Stimulated activated CD4-positive, alpha-beta T cell treated with anti-CD3 and anti-CD28 coated beads, TNF-alpha, amount 100 ng/mL, for 24 hours (primary cell): ENCODE results near the gene ZFAND4.
A peak's percentile ranks its signal among the peaks of the same experiment; 100 is the strongest.
"Not testable (repeated sequence)": the region's sequence is repeated elsewhere in the genome, so short reads cannot be mapped to it uniquely, and the experiment has no call there.

Source experiments
- DNase-seq, 3 experiments: peaks; one replicate each; pipeline ENCODE4 v3.0.0-alpha.2; 2020; ENCODE audit warnings: low read depth in 3 of 3

ZFAND4 gene

GRCh38 chr10:45640941-45641340 is 31.6 kb downstream of the ZFAND4 start:
- DNase-seq: no peak

DNA sequence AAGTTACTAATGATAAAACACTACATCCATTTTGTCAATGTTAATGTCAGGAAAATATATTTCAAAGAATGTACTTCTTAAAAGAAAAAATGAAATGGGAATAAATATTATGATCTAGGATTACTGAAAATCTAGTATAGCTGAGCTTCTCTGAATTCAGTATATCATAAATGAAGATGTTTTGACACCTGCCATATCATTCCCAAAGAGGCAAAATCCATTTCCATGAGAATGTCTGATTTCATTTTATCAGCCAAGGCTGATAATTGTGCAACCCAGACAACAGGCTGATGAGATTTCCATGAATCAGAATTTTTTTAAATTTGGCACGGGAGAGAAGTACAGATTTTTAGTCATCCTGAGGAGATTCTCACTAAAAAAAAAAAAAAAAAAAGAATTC is 32.5 kb downstream of the ZFAND4 start:
- DNase-seq: no peak

DNA sequence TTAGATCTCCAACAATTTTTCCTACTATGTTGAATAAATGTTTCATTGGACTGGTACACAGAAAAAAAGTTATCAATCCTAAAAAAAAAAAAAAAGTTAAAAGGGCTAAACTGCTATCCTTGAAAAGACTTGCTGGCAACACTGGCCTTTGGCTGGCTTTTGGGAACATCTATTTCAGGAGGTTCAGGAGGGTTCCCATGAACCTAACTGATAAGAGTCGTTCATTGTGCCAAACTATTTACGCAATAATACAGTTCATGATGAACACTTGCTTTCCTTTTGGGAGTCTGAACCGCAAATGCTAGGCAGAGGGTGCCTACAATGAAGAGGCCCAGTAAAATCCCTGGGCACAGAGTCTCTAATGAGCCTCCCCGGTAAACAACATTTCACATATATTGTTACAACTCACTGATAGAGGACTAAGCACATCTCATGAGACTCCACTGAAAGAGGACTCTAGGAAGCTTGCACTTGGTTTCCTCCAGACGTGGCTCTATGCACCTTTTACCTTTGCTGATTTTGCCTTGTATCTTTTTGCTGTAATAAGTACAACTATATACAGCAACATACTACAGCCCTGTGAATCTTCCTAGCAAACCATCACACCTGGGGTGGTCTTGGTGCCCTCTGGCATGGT is 45.0 kb downstream of the ZFAND4 start:
- no peak for DNase-seq

DNA sequence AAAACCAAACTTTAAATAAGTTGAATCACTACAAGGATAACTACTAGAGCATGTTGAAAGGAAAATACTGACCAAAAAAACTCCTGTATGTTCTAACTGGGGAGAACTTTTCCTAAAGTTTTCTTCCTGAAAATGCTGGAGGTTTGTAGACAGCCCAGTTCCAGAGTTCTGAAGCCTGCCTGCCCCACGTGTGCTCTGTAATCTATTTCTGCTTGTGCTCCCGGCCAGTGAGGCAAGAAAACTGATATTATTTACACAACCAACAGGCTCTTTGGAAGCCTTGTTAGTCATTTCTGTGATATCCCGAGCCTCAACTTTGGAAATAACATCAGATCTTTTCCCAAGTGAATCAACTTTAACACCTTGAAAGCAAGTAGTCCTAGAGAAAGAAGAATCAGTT is 46.7 kb downstream of the ZFAND4 start:
- DNase-seq: no peak

- no peak for DNase-seq
Measured at GRCh38 chr10:45624724-45625123, 47.8 kb downstream of the ZFAND4 start.

- no peak for DNase-seq
Measured at GRCh38 chr10:45614869-45615268, 57.7 kb downstream of the ZFAND4 start.

GRCh38 chr10:45612741-45613140 is 59.8 kb downstream of the ZFAND4 start:
- DNase-seq: no peak

DNA sequence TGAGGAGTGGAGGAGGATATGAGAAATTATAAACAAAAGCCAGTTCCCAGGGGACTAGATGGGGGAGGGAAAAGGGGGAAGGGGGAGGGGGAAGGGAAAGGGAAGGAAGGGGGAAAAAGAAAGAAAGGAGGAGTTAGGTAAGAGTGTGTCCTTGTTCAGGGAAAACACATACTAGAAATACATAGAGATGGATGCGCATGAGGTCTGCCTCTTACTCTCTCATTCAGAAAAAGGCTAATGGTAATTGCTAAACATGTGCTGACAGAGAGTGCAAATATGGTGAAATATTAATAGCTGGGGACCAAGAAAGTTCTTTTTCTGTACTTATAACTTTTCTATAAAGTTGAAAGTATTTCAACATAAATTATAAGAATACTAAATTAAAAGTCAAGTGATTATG is 64.5 kb downstream of the ZFAND4 start:
- no peak for DNase-seq

DNA sequence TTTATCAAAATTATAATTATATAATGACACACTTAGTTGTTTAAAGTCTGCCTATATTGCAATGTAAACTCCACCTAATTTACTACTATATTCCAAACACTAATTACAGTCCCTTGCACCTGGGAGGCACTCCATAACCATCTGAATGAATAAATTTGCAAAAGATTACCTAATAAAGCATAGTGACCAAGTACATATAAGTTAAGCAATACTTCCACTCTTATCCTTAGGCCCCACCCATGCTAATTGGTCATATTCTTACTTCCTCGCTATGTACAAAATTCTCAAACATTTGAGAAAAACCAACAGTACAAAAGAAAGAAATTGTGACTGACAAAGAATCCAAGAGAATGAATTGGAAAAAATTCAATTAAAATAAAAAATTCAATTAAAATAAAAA is 65.3 kb downstream of the ZFAND4 start:
- DNase-seq: no peak

DNA sequence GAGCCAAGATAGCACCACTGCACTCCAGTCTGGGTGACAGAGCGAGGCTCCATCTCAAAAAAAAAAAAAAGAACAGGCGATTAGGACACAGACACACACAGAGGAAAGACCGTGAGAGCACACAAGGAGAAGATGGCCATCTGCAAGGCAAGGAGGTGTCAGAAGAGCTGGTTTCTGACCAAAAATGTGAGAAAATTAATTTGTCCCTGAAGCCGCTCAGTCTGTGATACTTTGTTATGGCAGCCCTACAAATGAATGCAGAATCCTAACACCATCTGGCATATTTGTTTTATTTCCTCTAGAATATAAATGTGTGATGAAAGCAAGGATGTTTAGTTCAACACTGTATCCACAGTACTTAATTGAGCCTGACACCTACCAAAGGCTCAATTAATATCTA is 69.7 kb downstream of the ZFAND4 start:
- DNase-seq: no peak

DNA sequence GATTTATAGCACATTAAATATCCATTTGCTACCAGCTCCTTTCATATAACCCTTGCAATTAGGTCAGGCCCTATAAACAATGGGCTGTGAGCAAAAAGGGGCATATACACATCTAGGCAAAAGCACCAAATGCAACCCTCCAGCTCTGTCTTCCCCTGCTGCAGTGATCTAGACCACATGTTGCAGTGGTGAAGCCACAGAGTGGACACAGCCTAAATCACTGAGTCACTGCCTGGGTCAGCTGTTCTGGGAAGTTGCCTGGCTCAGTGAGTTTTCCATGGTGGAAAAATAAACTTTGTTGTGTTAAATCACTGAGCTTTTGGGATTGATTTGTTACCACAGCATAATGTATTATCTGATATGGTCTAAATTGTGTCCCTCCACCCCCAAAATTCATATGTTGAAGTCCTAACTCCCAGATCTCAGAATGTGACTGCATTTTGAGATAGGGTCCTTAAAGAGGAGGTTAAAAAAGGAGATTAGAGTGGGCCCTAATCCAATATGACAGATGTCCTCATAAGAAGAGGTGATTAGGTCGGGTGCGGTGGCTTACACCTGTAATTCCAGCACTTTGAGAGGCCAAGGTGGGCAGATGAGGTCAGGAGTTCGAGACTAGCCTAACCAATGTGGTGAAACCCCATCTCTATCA is 70.4 kb downstream of the ZFAND4 start:
- DNase-seq: no peak

- DNase-seq: not testable (repeated sequence)
Measured at GRCh38 chr10:45601254-45601930, 71.2 kb downstream of the ZFAND4 start.

GRCh38 chr10:45600337-45601253 is 72.0 kb downstream of the ZFAND4 start:
- DNase-seq: not testable (repeated sequence)

DNA sequence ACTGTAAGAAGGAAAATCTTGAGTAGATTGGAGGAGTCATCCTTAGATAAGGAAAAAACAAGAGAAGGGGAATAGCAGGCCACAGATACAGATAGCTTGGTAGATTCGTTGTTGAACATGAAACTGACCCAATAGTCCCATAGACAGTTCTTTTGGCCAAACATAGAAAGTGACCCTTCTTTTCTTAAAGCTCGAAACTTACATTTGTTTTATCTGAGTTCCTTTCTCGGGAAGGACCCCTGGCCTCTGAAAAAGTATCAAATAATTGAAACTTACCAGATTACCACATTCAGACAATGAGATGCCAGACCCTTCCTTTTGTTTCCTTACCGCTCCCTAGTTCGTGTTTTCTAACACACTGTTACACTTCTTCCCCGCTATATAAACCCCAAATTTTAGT is 72.9 kb downstream of the ZFAND4 start:
- DNase-seq: no peak

DNA sequence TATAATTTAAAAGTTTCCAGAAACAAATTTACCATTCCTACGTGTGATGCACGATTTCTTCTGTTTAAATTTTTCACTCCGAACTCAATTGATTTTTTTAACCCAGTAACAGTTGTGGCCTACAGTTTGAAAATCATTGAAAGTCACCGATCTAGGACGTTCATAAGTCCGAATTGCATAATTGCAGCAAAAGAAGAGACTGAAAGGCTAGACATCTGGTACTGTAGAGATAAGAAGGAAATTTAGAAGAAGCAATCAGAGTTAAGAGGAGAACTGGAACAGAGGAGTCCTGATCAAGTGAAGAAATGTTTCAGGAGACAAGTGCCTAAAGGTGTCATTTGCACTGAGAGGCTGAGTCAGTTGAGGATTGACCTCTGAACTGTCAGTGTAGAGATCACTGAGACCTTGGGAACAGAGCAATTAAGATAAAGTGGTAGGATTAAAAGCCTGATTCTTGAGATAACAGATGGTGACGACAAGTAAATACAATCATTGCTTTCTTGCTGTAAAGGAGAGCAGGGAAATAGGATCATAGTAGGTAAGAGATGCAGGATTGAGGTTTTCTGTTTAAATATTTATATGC is 73.5 kb downstream of the ZFAND4 start:
- no peak for DNase-seq

GRCh38 chr10:45596526-45596925 is 76.0 kb downstream of the ZFAND4 start:
- DNase-seq: no peak

DNA sequence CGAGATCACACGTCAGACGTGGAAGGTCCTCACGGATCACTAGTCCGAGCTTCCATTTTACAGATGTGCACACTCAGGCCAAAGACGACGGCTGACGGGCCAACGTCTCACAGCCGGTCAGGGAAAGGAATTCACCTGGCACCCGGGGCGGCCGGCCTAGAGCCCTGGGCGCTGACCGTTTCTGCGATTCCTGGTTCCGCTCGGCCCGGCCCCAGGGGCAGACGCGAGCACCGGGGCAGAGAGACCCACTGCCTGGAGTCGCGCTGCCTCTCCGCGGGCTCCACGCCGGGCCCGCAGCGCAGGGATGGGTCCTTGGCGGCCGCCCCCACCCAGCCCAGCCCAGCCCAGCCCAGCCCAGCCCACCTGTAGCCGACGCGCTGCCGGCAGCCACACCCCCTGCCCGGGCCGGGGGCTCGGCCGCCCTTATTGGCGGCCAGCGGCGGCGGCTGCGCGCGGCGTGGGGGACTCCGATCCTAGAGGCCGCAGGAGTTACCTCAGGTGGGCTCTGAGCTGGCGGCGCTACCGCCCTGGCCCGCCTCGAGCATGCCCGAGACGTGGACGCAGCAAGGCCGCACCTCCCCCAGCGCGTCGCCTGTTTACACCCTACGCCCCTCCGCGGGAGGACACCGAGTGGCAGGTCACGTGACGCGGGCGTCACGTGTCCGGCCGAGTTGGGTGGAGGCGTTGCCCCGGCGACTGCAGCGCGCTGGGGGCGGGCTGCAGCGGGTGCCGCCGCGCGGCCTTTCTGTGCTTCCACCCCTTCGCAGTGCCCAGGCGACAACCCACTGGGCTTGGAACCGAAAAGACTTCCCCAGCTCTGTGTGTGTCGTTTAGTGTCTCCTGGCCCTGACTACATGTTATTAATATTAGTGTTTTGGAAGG is 78.1 kb downstream of the ZFAND4 start:
- peak; percentile 72 to 87 (median 82) for DNase-seq

DNA sequence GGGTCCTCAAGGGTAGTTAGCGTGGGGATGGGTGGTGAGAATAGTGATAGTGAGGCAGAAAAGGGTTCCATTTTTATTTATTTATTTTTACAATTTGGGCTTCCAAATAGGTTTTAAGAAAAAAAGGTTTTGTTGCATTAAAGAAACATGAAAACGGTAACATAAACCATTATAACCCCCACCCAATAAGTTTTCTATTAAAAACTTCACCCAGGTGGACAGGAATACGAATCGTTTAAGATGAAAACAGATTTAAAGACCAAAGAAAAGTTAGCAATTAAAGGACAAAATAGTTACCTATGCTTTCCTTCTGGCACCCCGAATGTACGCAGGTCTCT is 78.7 kb downstream of the ZFAND4 start:
- no peak for DNase-seq

- no peak for DNase-seq
Measured at GRCh38 chr10:45592926-45593325, 79.6 kb downstream of the ZFAND4 start.

- DNase-seq: no peak
Measured at GRCh38 chr10:45592432-45592831, 80.1 kb downstream of the ZFAND4 start.

- DNase-seq: no peak
Measured at GRCh38 chr10:45591280-45591679, 81.3 kb downstream of the ZFAND4 start.
